ENCODE measurements around the gene CEP85. TPM values are rescaled to one million over a fixed set of nuclear protein-coding genes. Genes with fewer than 3 reads are reported as not detected.

CEP85 gene
- total RNA-seq, 1 experiment from 2014 or later, result 42.5 TPM

GRCh38 chr1:26218906-26219494, 15.0 kb upstream of the CEP85 start:
- Histone ChIP-seq H3K4me3 (no peak overlapping the region), H3K36me3 (ENCODE audit: low read depth) (no peaks in the 10 kb centered on the region), H3K9me3 (ENCODE audit: insufficient read depth, low read depth) (no peaks in the 10 kb centered on the region), H3K27me3 (ENCODE audit: insufficient read depth, low read depth) (no peaks in the 10 kb centered on the region), H3K79me2 (ENCODE audit: low read depth) (no peaks in the 10 kb centered on the region), H3K27ac (no peak overlapping the region), H3F3A (ENCODE audit: insufficient read depth, low read depth) (no peaks in the 10 kb centered on the region), H4K20me1 (ENCODE audit: insufficient read depth) (no peaks in the 10 kb centered on the region), H3K9me2 (ENCODE audit: insufficient read depth) (no peaks in the 10 kb centered on the region), H3K4me2 (no peak overlapping the region), H2AFZ (no peak overlapping the region), H3K4me1 (replicated peaks; ENCODE audit: insufficient read depth) (no peaks in the 10 kb centered on the region)
- no TSS peak for BruUV-seq (replicated peaks)
- no peak for TF ChIP-seq EZH2 (IDR thresholded peaks at IDR 0.05; ENCODE audit: low read depth)
- TF ChIP-seq, protein P1, sequence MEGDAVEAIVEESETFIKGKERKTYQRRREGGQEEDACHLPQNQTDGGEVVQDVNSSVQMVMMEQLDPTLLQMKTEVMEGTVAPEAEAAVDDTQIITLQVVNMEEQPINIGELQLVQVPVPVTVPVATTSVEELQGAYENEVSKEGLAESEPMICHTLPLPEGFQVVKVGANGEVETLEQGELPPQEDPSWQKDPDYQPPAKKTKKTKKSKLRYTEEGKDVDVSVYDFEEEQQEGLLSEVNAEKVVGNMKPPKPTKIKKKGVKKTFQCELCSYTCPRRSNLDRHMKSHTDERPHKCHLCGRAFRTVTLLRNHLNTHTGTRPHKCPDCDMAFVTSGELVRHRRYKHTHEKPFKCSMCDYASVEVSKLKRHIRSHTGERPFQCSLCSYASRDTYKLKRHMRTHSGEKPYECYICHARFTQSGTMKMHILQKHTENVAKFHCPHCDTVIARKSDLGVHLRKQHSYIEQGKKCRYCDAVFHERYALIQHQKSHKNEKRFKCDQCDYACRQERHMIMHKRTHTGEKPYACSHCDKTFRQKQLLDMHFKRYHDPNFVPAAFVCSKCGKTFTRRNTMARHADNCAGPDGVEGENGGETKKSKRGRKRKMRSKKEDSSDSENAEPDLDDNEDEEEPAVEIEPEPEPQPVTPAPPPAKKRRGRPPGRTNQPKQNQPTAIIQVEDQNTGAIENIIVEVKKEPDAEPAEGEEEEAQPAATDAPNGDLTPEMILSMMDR (conservative IDR thresholded peaks at IDR 0.05), result no peak
- peak in 1 of 2 experiments; percentile 34 for DNase-seq
- intact Hi-C loops (cut with micrococcal nuclease; ENCODE audit: unreplicated experiment), result no loop called here
- CTCF ChIA-PET, result no interaction called here
- POLR2A ChIA-PET (ENCODE audit: unreplicated experiment), result no interaction called here

- no peaks in the 10 kb centered on the region for H3K9me2 ChIP-seq (ENCODE audit: insufficient read depth)
- CTCF ChIA-PET, result no interaction called here
- intact Hi-C loops (cut with micrococcal nuclease; ENCODE audit: unreplicated experiment), result no loop called here
- no peaks in the 10 kb centered on the region for H3K9me3 ChIP-seq (ENCODE audit: insufficient read depth, low read depth)
- TF ChIP-seq, protein P1 (conservative IDR thresholded peaks at IDR 0.05), result no peak
- TF ChIP-seq EZH2 (IDR thresholded peaks at IDR 0.05; ENCODE audit: low read depth), result no peak
- H3K27ac ChIP-seq, result no peak overlapping the region
- H3K27me3 ChIP-seq (ENCODE audit: insufficient read depth, low read depth), result no peaks in the 10 kb centered on the region
- no peaks in the 10 kb centered on the region for H3K36me3 ChIP-seq (ENCODE audit: low read depth)
- H2AFZ ChIP-seq, result no peak overlapping the region
- POLR2A ChIA-PET (ENCODE audit: unreplicated experiment), result interaction anchor here (0.6 kb wide), 1 partner anchor 82 kb away, joined by 3 read pairs; no protein-coding TSS in a partner anchor
- DNase-seq, result no peak
- H3K79me2 ChIP-seq (ENCODE audit: low read depth), result no peaks in the 10 kb centered on the region
- H4K20me1 ChIP-seq (ENCODE audit: insufficient read depth), result no peaks in the 10 kb centered on the region
- no peak overlapping the region for H3K4me3 ChIP-seq
- no TSS peak for BruUV-seq (replicated peaks)
- no peaks in the 10 kb centered on the region for H3F3A ChIP-seq (ENCODE audit: insufficient read depth, low read depth)
- H3K4me1 ChIP-seq (replicated peaks; ENCODE audit: insufficient read depth), result no peaks in the 10 kb centered on the region
- H3K4me2 ChIP-seq, result no peak overlapping the region
Measured at GRCh38 chr1:26220199-26220912, 13.6 kb upstream of the CEP85 start.

- intact Hi-C loops (cut with micrococcal nuclease; ENCODE audit: unreplicated experiment), result no loop called here
- TF ChIP-seq, protein P1 (conservative IDR thresholded peaks at IDR 0.05), result no peak
- TF ChIP-seq EZH2 (IDR thresholded peaks at IDR 0.05; ENCODE audit: low read depth), result no peak
- no peaks in the 10 kb centered on the region for H3K36me3 ChIP-seq (ENCODE audit: low read depth)
- no peak overlapping the region for H3K4me3 ChIP-seq
- ChIA-PET POLR2A (ENCODE audit: unreplicated experiment) (interaction anchor here (0.7 kb wide), 1 partner anchor 372 kb away, joined by 3 read pairs; no protein-coding TSS in a partner anchor), CTCF (interaction anchor here (0.7 kb wide), 1 partner anchor 276 kb away, joined by 3 read pairs; no protein-coding TSS in a partner anchor)
- H4K20me1 ChIP-seq (ENCODE audit: insufficient read depth), result no peaks in the 10 kb centered on the region
- no peak overlapping the region for H2AFZ ChIP-seq
- no peak overlapping the region for H3K4me2 ChIP-seq
- H3F3A ChIP-seq (ENCODE audit: insufficient read depth, low read depth), result no peaks in the 10 kb centered on the region
- no peaks in the 10 kb centered on the region for H3K9me2 ChIP-seq (ENCODE audit: insufficient read depth)
- H3K27ac ChIP-seq, result no peak overlapping the region
- no peaks in the 10 kb centered on the region for H3K27me3 ChIP-seq (ENCODE audit: insufficient read depth, low read depth)
- H3K79me2 ChIP-seq (ENCODE audit: low read depth), result no peaks in the 10 kb centered on the region
- H3K4me1 ChIP-seq (replicated peaks; ENCODE audit: insufficient read depth), result no peaks in the 10 kb centered on the region
- no peak for DNase-seq
- BruUV-seq (replicated peaks), result no TSS peak
- no peaks in the 10 kb centered on the region for H3K9me3 ChIP-seq (ENCODE audit: insufficient read depth, low read depth)
Measured at GRCh38 chr1:26221094-26221493, 12.9 kb upstream of the CEP85 start.
